Right atrium auricular region (tissue), 2 donors: ENCODE data around the gene MAN1A2. TPM values are rescaled to one million over a fixed set of nuclear protein-coding genes. Genes with fewer than 3 reads are reported as not detected.

Experiments
- DNase-seq: peaks from one replicate; pipeline ENCODE4 v3.0.0-alpha.2; 2019; ENCODE audit warnings: low spot score
- H3K27ac ChIP-seq, 2 donors: fragments of 200-600 bp; sonication (generic); 1 replicate in 1 of 2; 2 replicates in 1 of 2; pipeline ENCODE4 v1.5.1; 2016 to 2019
- H3K27me3 ChIP-seq, 2 donors: fragments of 200-600 bp; sonication (generic); one replicate each; pipeline versions ENCODE4 v1.5.1 to v1.6.0; 2017 to 2019
- H3K36me3 ChIP-seq: fragments of 200-600 bp; sonication (generic); one replicate; pipeline ENCODE4 v1.5.1; 2016
- H3K4me1 ChIP-seq, 2 donors: fragments of 200-600 bp; sonication (generic); one replicate each; pipeline versions ENCODE4 v1.5.1 to v1.6.0; 2017 to 2019
- H3K4me3 ChIP-seq, 2 donors: fragments of 200-600 bp; sonication (generic); 1 replicate in 1 of 2; 2 replicates in 1 of 2; pipeline ENCODE4 v1.5.1; 2017 to 2019; ENCODE audit warnings: mild to moderate bottlenecking in 1 of 2, moderate library complexity in 1 of 2
- H3K9me3 ChIP-seq, 2 donors: fragments of 200-600 bp; sonication (generic); one replicate each; pipeline ENCODE4 v1.5.1; 2019
- CTCF ChIP-seq, 2 donors: fragments of 200-600 bp; sonication (generic); IDR thresholded peaks; one replicate each; pipeline ENCODE4 v1.5.1; 2019; ENCODE audit warnings: antibody characterized with exemption in 2 of 2
- total RNA-seq, 2 donors: library from RNA; depleted of rRNA; stranded (reverse); fragments of >200 nt; gene quantifications; one replicate each; pipeline ENCODE4 v1.1.0, GENCODE V29; 2016

The MAN1A2 gene
- total RNA-seq, 2 donors from 2014 or later = 26.7 to 52.7 TPM

- no peak overlapping the region for H3K4me3 ChIP-seq
- no peaks in the 10 kb centered on the region for H3K27me3 ChIP-seq
- no peak for DNase-seq
- no peaks in the 10 kb centered on the region for H3K4me1 ChIP-seq
- no peaks in the 10 kb centered on the region for H3K36me3 ChIP-seq
- H3K27ac ChIP-seq = no peak overlapping the region
- no peak for TF ChIP-seq CTCF (IDR thresholded peaks at IDR 0.05)
- no peaks in the 10 kb centered on the region for H3K9me3 ChIP-seq
Measured at GRCh38 chr1:117559139-117559538, 191.9 kb downstream of the MAN1A2 start.

- Histone ChIP-seq H3K36me3 (no peaks in the 10 kb centered on the region), H3K27ac (no peak overlapping the region), H3K27me3 (no peaks in the 10 kb centered on the region), H3K4me3 (no peak overlapping the region), H3K9me3 (no peaks in the 10 kb centered on the region), H3K4me1 (no peaks in the 10 kb centered on the region)
- TF ChIP-seq CTCF (IDR thresholded peaks at IDR 0.05) = no peak
- DNase-seq = no peak
Measured at GRCh38 chr1:117559985-117560384, 192.7 kb downstream of the MAN1A2 start.

- no peak overlapping the region for H3K4me3 ChIP-seq
- TF ChIP-seq CTCF (IDR thresholded peaks at IDR 0.05) = no peak
- H3K36me3 ChIP-seq = no peaks in the 10 kb centered on the region
- H3K9me3 ChIP-seq = no peaks in the 10 kb centered on the region
- no peak overlapping the region for H3K27ac ChIP-seq
- peak; percentile 44 for DNase-seq
- no peaks in the 10 kb centered on the region for H3K4me1 ChIP-seq
- H3K27me3 ChIP-seq = no peaks in the 10 kb centered on the region
Measured at GRCh38 chr1:117561071-117561470, 193.8 kb downstream of the MAN1A2 start.

- no peak overlapping the region for H3K4me3 ChIP-seq
- no peaks in the 10 kb centered on the region for H3K27me3 ChIP-seq
- H3K27ac ChIP-seq = no peak overlapping the region
- TF ChIP-seq CTCF (IDR thresholded peaks at IDR 0.05) = no peak
- H3K4me1 ChIP-seq = no peaks in the 10 kb centered on the region
- no peaks in the 10 kb centered on the region for H3K36me3 ChIP-seq
- no peaks in the 10 kb centered on the region for H3K9me3 ChIP-seq
- peak; percentile 32 for DNase-seq
Measured at GRCh38 chr1:117561551-117561950, 194.3 kb downstream of the MAN1A2 start.

- no peaks in the 10 kb centered on the region for H3K27me3 ChIP-seq
- DNase-seq = peak; percentile 54
- no peaks in the 10 kb centered on the region for H3K4me1 ChIP-seq
- H3K27ac ChIP-seq = no peak overlapping the region
- TF ChIP-seq CTCF (IDR thresholded peaks at IDR 0.05) = no peak
- no peaks in the 10 kb centered on the region for H3K36me3 ChIP-seq
- H3K4me3 ChIP-seq = no peak overlapping the region
- no peaks in the 10 kb centered on the region for H3K9me3 ChIP-seq
Measured at GRCh38 chr1:117562581-117563491, 195.6 kb downstream of the MAN1A2 start.
